Skin of body (tissue), 2 donors: ENCODE measurements around the gene GPC3. TPM values are rescaled to one million over a fixed set of nuclear protein-coding genes. Genes with fewer than 3 reads are reported as not detected.

Source experiments
- DNase-seq: peaks from one replicate; lab custom pipeline; 2025; lab: John Stamatoyannopoulos, UW
- total RNA-seq: library from RNA; depleted of rRNA; stranded (reverse); fragments of >200 nt; gene quantifications from one replicate; pipeline ENCODE4 v1.2.3, GENCODE V29; 2014

GPC3 gene
- total RNA-seq, 1 donor from 2014 or later: 307 TPM

GRCh38 chrX:133852401-133852800, 133.0 kb downstream of the GPC3 start:
- no peak for DNase-seq

GRCh38 chrX:133850399-133850798, 135.0 kb downstream of the GPC3 start:
- no peak for DNase-seq

- DNase-seq: no peak
These were observed 135.7 kb downstream of the GPC3 start for GRCh38 chrX:133849676-133850075.

GRCh38 chrX:133847340-133847994, 137.9 kb downstream of the GPC3 start:
- no peak for DNase-seq

- DNase-seq: peak; percentile 49
These were observed 139.1 kb downstream of the GPC3 start for GRCh38 chrX:133846311-133846710.

GRCh38 chrX:133840415-133840814, 145.0 kb downstream of the GPC3 start:
- no peak for DNase-seq

GRCh38 chrX:133838761-133839676, 146.4 kb downstream of the GPC3 start:
- peak; percentile 22 for DNase-seq

GRCh38 chrX:133837091-133837490, 148.3 kb downstream of the GPC3 start:
- DNase-seq: peak; percentile 19

- DNase-seq: no peak
These were observed 148.8 kb downstream of the GPC3 start for GRCh38 chrX:133836561-133836960.

- no peak for DNase-seq
These were observed 150.6 kb downstream of the GPC3 start for GRCh38 chrX:133834771-133835170.

GRCh38 chrX:133819546-133819945, 165.8 kb downstream of the GPC3 start:
- no peak for DNase-seq

GRCh38 chrX:133818019-133818418, 167.4 kb downstream of the GPC3 start:
- DNase-seq: no peak

GRCh38 chrX:133815496-133815895, 169.9 kb downstream of the GPC3 start:
- DNase-seq: no peak

- DNase-seq: peak; percentile 52
These were observed 171.4 kb downstream of the GPC3 start for GRCh38 chrX:133813971-133814370.

GRCh38 chrX:133812402-133812801, 173.0 kb downstream of the GPC3 start:
- no peak for DNase-seq

GRCh38 chrX:133810925-133811324, 174.5 kb downstream of the GPC3 start:
- no peak for DNase-seq

GRCh38 chrX:133804072-133804471, 181.3 kb downstream of the GPC3 start:
- DNase-seq: peak; percentile 64

- no peak for DNase-seq
These were observed 189.1 kb downstream of the GPC3 start for GRCh38 chrX:133796282-133796681.

- peak; percentile 45 for DNase-seq
These were observed 191.3 kb downstream of the GPC3 start for GRCh38 chrX:133794126-133794525.

GRCh38 chrX:133793626-133794025, 191.8 kb downstream of the GPC3 start:
- DNase-seq: no peak

GRCh38 chrX:133792198-133792953, 193.0 kb downstream of the GPC3 start:
- DNase-seq: peak; percentile 77

- DNase-seq: no peak
These were observed 195.6 kb downstream of the GPC3 start for GRCh38 chrX:133789829-133790228.
